Glomerular endothelial cell (primary cell): ENCODE measurements around the gene NLGN4X. TPM values are rescaled to one million over a fixed set of nuclear protein-coding genes. Genes with fewer than 3 reads are reported as not detected.
"Not testable (repeated sequence)": the region's sequence is repeated elsewhere in the genome, so short reads cannot be mapped to it uniquely, and the experiment has no call there.

ENCODE experiments used
- DNase-seq: peaks from one replicate; pipeline ENCODE4 v3.0.0-alpha.2; 2011; ENCODE audit warnings: low read depth, low spot score; ENCODE audit errors: extremely low read depth
- total RNA-seq: library from RNA; depleted of rRNA; stranded (reverse); fragments of >200 nt; gene quantifications from 2 replicates; pipeline ENCODE4 v1.2.3, GENCODE V29; 2015

NLGN4X gene
- total RNA-seq, 1 donor from 2014 or later, result 2.2 TPM

DNA sequence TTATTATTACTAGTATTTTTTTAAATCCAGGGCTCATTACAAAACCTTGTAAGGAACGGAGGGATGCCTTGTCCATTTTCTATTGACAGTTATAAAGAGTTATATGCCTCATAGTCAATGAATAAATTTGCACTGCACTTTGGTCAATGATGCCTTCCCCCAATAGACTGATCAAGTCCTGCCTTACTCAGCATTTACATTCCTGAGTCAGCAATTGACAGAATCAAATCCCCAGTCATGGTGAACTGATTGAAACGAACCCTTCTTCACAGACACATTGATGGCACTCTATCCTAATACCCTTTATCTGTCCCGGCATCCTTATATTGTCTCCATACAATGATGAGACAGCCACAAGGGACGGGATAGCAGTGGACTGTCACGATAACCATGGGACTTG lies 213.2 kb downstream of the NLGN4X start:
- no peak for DNase-seq

DNA sequence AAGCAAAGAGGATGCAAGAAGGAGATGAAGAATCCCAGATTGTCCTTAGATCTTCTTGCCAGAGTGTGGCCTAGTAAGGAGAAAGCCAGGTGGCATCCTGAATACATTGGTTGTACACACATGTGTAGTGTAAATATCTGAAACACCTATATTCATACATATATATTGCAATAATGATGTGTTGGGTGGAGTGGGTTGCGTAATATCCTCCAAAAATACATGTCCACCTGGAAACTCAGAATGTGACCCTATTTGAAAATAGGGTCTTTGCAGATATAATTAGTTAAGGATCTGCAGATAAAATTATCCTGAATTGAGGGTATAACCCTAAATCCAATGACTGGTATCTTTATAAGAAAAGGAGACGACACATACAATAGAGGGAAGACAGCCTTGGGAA lies 216.3 kb downstream of the NLGN4X start:
- DNase-seq, result no peak

DNA sequence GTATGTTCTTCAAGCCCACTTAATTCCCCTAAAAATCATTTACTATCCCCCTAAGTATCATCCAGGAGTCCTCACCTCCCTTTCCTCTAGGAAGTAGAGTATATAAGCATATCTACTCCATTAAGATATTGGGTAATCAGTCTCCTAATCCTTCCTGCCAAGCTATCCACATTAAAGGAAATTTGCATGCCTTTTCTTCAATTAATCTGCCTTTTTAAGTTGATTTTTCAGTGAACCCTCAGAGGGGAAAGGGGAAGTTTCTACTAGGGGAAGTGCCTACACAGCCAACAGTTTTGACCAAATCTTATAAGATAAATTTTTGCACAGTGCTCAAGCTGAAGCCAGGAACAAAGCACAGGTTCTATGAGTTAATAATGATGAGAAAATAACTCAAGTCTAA lies 222.8 kb downstream of the NLGN4X start:
- no peak for DNase-seq

DNA sequence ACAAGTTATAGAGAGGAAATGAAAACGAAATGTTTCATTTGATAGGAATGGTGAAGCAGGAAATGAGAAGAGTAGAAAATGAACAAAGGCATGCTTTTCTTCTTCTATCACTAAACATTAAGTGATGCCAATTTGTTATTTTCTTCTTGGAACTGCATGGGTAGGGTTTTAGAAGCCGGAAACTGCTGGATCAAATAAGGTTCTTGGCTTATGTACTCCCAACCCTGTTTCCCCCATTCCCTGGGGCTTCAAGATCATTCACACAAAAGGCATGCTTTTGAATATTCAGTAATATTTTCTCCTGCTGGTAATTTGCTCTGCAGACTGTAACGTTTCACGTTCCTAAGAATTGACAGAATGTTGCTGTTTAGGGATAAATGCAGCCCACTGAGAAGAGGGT lies 224.1 kb downstream of the NLGN4X start:
- DNase-seq, result no peak

DNA sequence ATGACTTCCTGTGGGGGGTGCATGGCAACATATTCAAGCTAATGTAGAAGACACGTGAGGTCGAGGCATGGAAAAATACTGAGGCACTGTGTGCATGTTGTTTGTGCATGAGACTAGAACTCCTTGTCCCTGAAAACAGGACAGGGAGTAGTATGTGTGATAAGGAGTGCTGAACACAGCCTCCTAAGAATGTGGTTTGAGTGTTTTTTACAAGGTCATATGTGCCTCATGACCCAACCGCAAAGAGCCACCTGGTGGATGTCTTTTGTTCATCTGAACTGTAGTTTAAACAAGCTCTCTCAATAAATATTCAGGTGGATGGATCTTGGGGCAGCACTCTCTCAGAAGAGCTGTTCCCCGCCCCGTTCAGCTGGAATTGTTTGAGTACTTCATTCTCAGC lies 226.6 kb downstream of the NLGN4X start:
- DNase-seq, result no peak

- no peak for DNase-seq
These were observed 229.8 kb downstream of the NLGN4X start for GRCh38 chrX:5998901-5999300.

GRCh38 chrX:5998456-5998855 lies 230.2 kb downstream of the NLGN4X start:
- no peak for DNase-seq

- DNase-seq, result no peak
These were observed 237.3 kb downstream of the NLGN4X start for GRCh38 chrX:5991393-5991792.

DNA sequence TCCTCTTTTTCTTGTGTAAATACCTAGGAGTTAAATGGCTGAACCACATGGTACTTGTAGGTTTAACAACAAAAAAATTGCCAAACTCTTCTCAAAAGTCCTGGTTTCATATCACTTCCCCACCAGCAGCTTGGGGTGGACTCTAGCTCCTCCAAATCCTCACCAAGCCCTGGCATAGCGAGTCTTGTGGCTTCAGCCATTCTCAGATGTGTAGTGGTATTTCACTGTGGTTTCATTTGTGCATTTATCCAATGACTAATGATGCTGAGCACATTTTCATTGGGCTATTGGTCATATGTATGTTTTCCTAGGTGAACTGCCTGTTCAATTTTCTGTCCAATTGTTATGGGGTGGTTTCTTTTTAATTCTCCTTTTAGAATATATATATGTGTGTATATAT lies 249.3 kb downstream of the NLGN4X start:
- DNase-seq, result no peak

GRCh38 chrX:5976332-5976731 lies 252.3 kb downstream of the NLGN4X start:
- no peak for DNase-seq

- no peak for DNase-seq
These were observed 257.4 kb downstream of the NLGN4X start for GRCh38 chrX:5971300-5971699.

GRCh38 chrX:5965406-5965805 lies 263.3 kb downstream of the NLGN4X start:
- DNase-seq, result no peak

- no peak for DNase-seq
These were observed 269.4 kb downstream of the NLGN4X start for GRCh38 chrX:5959286-5959685.

- DNase-seq, result no peak
These were observed 270.1 kb downstream of the NLGN4X start for GRCh38 chrX:5958523-5958922.

DNA sequence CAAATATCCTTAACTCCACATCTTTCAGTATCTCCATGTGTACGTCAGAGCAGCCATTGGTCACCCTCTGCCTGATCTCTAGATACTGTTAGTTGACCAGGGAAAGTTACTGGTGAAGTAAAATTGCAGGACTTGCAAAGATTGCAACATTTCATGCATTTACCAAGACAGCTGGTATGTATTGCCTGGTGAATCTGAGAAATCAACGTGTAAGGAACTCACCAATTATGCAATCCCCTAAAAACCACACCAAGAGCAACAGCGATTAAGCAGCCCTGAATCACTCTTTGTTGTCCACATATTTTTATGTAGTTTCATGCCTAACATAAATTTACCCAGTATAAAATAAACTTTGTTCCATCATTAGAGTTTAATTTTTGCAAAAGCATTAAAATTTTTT lies 271.2 kb downstream of the NLGN4X start:
- DNase-seq, result no peak

- no peak for DNase-seq
These were observed 292.2 kb downstream of the NLGN4X start for GRCh38 chrX:5936438-5936837.

GRCh38 chrX:5928224-5928623 lies 300.4 kb downstream of the NLGN4X start:
- no peak for DNase-seq

DNA sequence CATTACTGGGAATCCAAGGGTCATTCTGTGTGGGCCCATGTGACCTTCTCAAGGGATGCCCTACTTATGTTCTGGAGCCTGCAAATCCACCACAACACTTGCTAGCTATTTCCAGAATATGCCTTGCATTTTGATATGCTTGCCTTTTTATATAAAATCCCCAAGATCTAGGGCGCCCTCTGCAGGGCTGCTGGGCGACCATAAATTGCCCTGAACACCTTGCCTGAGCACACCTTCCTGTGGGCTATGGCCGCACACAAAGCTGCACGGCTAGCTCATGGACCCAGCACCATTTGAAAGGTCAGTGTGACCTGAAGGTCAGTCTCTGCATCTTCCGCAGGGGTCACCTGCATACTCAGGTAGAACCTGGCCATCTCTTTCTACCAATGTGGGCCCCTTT lies 311.7 kb downstream of the NLGN4X start:
- no peak for DNase-seq

DNA sequence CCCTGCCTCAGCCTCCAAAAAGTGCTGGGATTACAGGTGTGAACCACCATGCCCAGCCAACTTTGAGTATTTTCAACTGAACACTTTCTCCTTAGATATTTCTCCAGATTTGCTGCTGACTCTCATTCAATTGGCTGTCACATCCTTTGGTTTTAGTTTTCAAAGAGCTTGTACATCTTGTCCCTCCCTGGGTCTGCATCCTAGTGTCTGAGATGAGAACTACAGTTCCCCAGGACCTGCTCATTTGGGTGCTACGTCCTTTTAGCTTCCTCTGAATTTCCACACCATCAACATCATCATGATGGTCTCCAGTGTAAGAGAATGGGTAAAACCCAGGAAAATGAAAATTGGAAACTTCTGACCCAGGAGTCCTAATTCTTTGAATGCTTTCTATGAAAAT lies 312.9 kb downstream of the NLGN4X start:
- no peak for DNase-seq

DNA sequence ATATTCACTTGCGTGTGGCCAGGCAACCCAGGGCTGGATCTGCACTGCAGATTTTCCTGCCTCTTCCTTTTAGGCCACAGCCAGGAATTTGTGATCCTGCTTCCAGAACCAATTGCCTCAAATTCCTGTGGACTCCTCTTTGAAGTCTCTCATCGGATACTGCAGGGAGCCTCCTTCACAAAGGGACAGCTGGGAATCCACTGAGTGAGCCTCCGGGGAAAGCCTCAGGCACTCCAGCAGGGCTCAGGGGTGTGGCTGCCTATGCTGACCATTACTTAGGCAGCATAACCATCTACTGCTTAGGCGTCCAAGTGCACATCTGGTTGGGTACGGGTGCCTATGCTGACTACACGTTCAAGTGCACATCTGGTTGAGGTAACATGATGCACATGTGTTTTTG lies 321.5 kb downstream of the NLGN4X start:
- DNase-seq, result no peak

DNA sequence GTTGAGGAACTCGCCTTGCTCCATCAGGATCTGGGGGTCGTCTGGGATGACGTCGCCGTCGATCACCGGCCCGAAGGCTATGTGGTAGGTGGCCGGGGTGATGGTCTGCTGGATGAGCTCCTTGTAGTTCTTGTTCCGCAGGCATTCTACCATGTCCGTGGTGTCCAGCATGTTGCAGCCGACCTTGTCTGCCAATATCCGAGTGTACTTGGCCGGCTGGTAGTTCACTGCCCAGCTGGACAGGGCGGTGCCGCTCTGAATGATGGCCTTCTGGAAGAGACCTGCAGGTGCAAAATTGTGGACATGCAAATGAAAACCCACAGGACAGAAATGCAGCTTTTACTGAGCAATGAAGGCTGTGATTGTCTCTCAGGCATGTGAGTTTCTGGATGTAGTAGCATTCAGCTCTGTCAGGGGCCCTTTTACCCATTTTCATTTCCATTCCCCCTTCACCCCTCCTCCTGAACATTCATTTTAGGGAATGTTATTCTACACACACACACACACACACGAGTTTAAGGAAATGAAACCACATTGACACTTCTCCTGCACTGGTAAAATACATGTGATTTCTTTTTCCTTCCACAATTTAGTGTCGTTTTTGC lies 325.0 kb downstream of the NLGN4X start:
- not testable (repeated sequence) for DNase-seq

DNA sequence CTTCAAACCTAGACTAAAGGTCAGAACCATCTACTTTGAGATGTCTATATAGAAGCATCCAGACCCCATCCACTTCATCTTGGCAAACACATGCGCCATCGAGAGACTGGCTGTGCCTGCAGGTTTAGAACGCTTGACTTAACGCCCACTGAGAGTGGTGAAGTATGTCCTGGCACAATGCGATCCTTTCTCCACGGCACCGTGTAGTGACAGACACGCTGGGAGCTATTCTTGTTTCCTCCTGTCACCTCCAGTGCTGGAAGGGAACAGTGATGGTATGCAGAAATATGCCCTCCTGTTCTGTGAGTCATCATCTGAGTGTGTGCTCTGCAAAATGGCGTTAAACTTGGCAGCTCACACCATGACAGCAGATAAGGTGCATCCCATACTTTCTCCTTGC lies 330.2 kb downstream of the NLGN4X start:
- no peak for DNase-seq

DNA sequence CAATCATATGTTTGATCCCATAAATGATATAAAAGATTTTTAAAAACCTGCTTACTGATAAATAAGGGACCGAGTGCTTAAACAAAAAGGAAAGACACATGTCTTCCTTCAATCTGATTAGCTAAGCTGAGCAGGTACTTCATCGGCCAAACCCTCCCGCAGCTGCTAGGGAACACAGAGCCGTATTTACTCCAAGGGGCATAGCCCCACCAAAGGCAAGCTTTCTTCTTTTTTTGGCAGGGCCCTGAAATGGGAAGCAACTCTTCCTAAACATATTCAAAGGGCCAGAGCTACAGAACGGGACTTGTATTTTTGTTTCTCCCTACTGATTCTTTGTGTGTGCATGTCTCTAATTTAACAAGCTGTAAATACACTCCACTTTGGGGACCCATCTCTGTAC lies 337.3 kb downstream of the NLGN4X start:
- no peak for DNase-seq
